GM23338 (cell line): ENCODE results near the gene TMX2. TPM values are rescaled to one million over a fixed set of nuclear protein-coding genes. Genes with fewer than 3 reads are reported as not detected.
"Not testable (repeated sequence)": the region's sequence is repeated elsewhere in the genome, so short reads cannot be mapped to it uniquely, and the experiment has no call there.

ENCODE experiments used
- ATAC-seq: fragments of 200-7000 bp; cut with Tn5 transposase; 3 replicates; pipeline ENCODE4 v1.9.1; 2020
- DNase-seq: peaks from one replicate; pipeline ENCODE4 v3.0.0-alpha.2; 2015; ENCODE audit warnings: low spot score
- H2AFZ ChIP-seq: fragments of 200-600 bp; sonication (generic); 2 replicates; pipeline ENCODE4 v1.8.0; 2016; ENCODE audit warnings: antibody characterized with exemption, mild to moderate bottlenecking, moderate library complexity
- H3F3A ChIP-seq: fragments of 200-600 bp; sonication (generic); replicated peaks from 2 replicates; pipeline ENCODE4 v1.8.0; 2017; ENCODE audit warnings: antibody characterized with exemption, mixed run types, low read depth
- H3K27ac ChIP-seq: fragments of 200-600 bp; sonication (generic); 2 replicates; pipeline ENCODE4 v1.6.1; 2016; ENCODE audit warnings: low read depth
- H3K27me3 ChIP-seq: fragments of 200-600 bp; sonication (generic); 2 replicates; pipeline ENCODE4 v1.8.0; 2016; ENCODE audit warnings: mild to moderate bottlenecking, mixed run types, moderate library complexity; ENCODE audit not compliant: insufficient read depth
- H3K36me3 ChIP-seq: fragments of 200-600 bp; sonication (generic); 2 replicates; pipeline ENCODE4 v1.8.0; 2016; ENCODE audit warnings: mild to moderate bottlenecking; ENCODE audit not compliant: insufficient read depth
- H3K4me1 ChIP-seq: fragments of 200-600 bp; sonication (generic); 2 replicates; pipeline ENCODE4 v1.8.0; 2016; ENCODE audit warnings: mild to moderate bottlenecking, moderate library complexity; ENCODE audit not compliant: insufficient read depth
- H3K4me2 ChIP-seq: fragments of 200-600 bp; sonication (generic); 2 replicates; pipeline ENCODE4 v1.7.1; 2017; ENCODE audit warnings: mixed run types
- H3K4me3 ChIP-seq: fragments of 200-600 bp; sonication (generic); 2 replicates; pipeline ENCODE4 v1.6.1; 2016; ENCODE audit warnings: mixed run types
- H3K79me2 ChIP-seq: fragments of 200-600 bp; sonication (generic); replicated peaks from 2 replicates; pipeline ENCODE4 v1.8.0; 2017; ENCODE audit warnings: mild to moderate bottlenecking; ENCODE audit not compliant: insufficient read depth
- H3K9me2 ChIP-seq: fragments of 200-600 bp; sonication (generic); 2 replicates; pipeline ENCODE4 v1.8.0; 2017; ENCODE audit not compliant: insufficient read depth
- H4K20me1 ChIP-seq: fragments of 200-600 bp; sonication (generic); replicated peaks from 2 replicates; pipeline ENCODE4 v1.8.0; 2017; ENCODE audit warnings: mild to moderate bottlenecking; ENCODE audit not compliant: insufficient read depth
- H3K27ac Mint-ChIP-seq: 2 replicates; pipeline ENCODE4 v1.8.0; 2020; ENCODE audit warnings: inconsistent platforms, mild to moderate bottlenecking, moderate library complexity, mixed read lengths
- H3K27me3 Mint-ChIP-seq: 3 replicates; pipeline ENCODE4 v1.8.0; 2022; ENCODE audit warnings: low read depth, mild to moderate bottlenecking, moderate library complexity, mixed read lengths, inconsistent platforms; ENCODE audit not compliant: insufficient read depth, poor library complexity
- H3K36me3 Mint-ChIP-seq: 3 replicates; pipeline ENCODE4 v1.8.0; 2021; ENCODE audit warnings: low read depth, mild to moderate bottlenecking, inconsistent platforms, moderate library complexity, mixed read lengths
- H3K4me1 Mint-ChIP-seq: 3 replicates; pipeline ENCODE4 v1.8.0; 2020; ENCODE audit warnings: mild to moderate bottlenecking, inconsistent platforms, mixed read lengths
- H3K4me3 Mint-ChIP-seq: 3 replicates; pipeline ENCODE4 v1.8.0; 2021; ENCODE audit warnings: moderate library complexity, mild to moderate bottlenecking, inconsistent platforms, mixed read lengths
- H3K9me3 Mint-ChIP-seq: 3 replicates; pipeline ENCODE4 v1.8.0; 2020; ENCODE audit warnings: moderate library complexity, mild to moderate bottlenecking, inconsistent platforms, mixed read lengths
- CREB1 ChIP-seq: fragments of 250-450 bp; sonication (Bioruptor Pico); IDR thresholded peaks from 2 replicates; pipeline ENCODE4 v1.5.0; 2020; ENCODE audit warnings: low read depth, mild to moderate bottlenecking, moderate library complexity
- EZH2 ChIP-seq: fragments of 200-600 bp; sonication (generic); IDR thresholded peaks from one replicate; pipeline ENCODE4 v1.8.0; 2017; ENCODE audit warnings: antibody characterized with exemption, mild to moderate bottlenecking, low read depth; ENCODE audit not compliant: unreplicated experiment
- EZH2phosphoT487 ChIP-seq: fragments of 200-600 bp; sonication (generic); IDR thresholded peaks from one replicate; pipeline ENCODE4 v1.8.1; 2018; ENCODE audit warnings: antibody characterized with exemption; ENCODE audit not compliant: unreplicated experiment
- REST ChIP-seq: IDR thresholded peaks from one replicate; pipeline ENCODE4 v1.6.1; 2018; ENCODE audit warnings: antibody characterized with exemption; ENCODE audit not compliant: unreplicated experiment
- STAT1 ChIP-seq: IDR thresholded peaks from one replicate; pipeline ENCODE4 v1.6.1; 2016; ENCODE audit warnings: antibody characterized with exemption; ENCODE audit not compliant: unreplicated experiment
- ZNF331 ChIP-seq: fragments of 250-450 bp; sonication (Bioruptor Pico); IDR thresholded peaks from 2 replicates; pipeline ENCODE4 v1.5.0; 2020; ENCODE audit warnings: low read depth, mild to moderate bottlenecking, moderate library complexity
- ZNF462 ChIP-seq: fragments of 250-450 bp; sonication (Bioruptor Pico); IDR thresholded peaks from 2 replicates; pipeline ENCODE4 v1.5.0; 2020; ENCODE audit warnings: mild to moderate bottlenecking, moderate library complexity
- polyA plus RNA-seq: library from polyadenylated mRNA; unstranded; fragments of >200 nt; fragmentation: Nextera tagmentation; extraction: Ambion mirVana; gene quantifications from 2 replicates; pipeline ENCODE4 v1.2.1, GENCODE V29; 2016
- total RNA-seq: library from RNA; depleted of rRNA; stranded (reverse); fragments of >200 nt; shearing (Covaris generic); gene quantifications from 2 replicates; pipeline ENCODE4 v1.2.3, GENCODE V29; 2014
- TF ChIP-seq, protein P1 (sequence below), 2 experiments: fragments of 200-600 bp in 1 of 2; sonication (generic) in 1 of 2; conservative IDR thresholded peaks; 2 replicates each; pipeline versions ENCODE4 v1.5.1 to v1.6.1; 2016 to 2017; ENCODE audit warnings: antibody characterized with exemption in 2 of 2, low read depth in 2 of 2, mild to moderate bottlenecking in 2 of 2, moderate library complexity in 1 of 2

TMX2 gene
- total and polyA plus RNA-seq, 2 experiments from 2014 or later, result 59.2 to 69.3 TPM

DNA sequence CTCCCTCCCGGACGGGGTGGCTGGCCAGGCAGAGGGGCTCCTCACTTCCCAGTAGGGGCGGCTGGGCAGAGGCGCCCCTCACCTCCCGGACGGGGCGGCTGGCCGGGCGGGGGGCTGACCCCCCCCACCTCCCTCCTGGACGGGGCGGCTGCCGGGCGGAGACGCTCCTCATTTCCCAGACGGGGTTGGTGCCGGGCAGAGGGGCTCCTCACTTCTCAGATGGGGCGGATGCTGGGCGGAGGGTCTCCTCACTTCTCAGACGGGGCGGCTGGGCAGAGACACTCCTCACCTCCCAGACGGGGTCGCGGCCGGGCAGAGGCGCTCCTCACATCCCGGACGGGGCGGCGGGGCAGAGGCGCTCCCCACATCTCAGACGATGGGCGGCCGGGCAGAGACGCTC lies 4.3 kb downstream of the TMX2 start:
- Mint-ChIP-seq H3K9me3 (peaks cover 18% of the 10 kb centered on the region), H3K36me3 (peaks cover 56% of the 10 kb centered on the region), H3K4me1 (peaks cover 11% of the 10 kb centered on the region; the same call in 2 of the 3 replicates)
- ATAC-seq, H3K9me2 ChIP-seq, DNase-seq, H3F3A ChIP-seq, H3K4me1 ChIP-seq, H3K4me3 Mint-ChIP-seq, H2AFZ ChIP-seq, H3K27ac ChIP-seq, H3K27me3 Mint-ChIP-seq, H3K27ac Mint-ChIP-seq, H3K4me2 ChIP-seq, H3K4me3 ChIP-seq, H3K27me3 ChIP-seq: not testable (repeated sequence)
- peaks cover 77% of the 10 kb centered on the region for H3K79me2 ChIP-seq
- H4K20me1 ChIP-seq, result peaks cover 31% of the 10 kb centered on the region
- H3K36me3 ChIP-seq, result peaks cover 11% of the 10 kb centered on the region; the same call in 1 of the 2 replicates

- H3K4me3 Mint-ChIP-seq, result no peak overlapping the region
- H3K36me3 Mint-ChIP-seq, result peaks cover 14% of the 10 kb centered on the region; the same call in 2 of the 3 replicates
- no peak overlapping the region for H3K27ac Mint-ChIP-seq
These were observed 14.8 kb downstream of the TMX2 start for GRCh38 chr11:57727185-57727584.

More at GRCh38 chr11:57727185-57727584, 14.8 kb downstream of the TMX2 start:
- no peaks in the 10 kb centered on the region for H3K27me3 Mint-ChIP-seq
- peaks cover 27% of the 10 kb centered on the region for H3K4me1 Mint-ChIP-seq
- TF ChIP-seq REST, result no peak
- TF ChIP-seq EZH2, result no peak
- no peak for TF ChIP-seq CREB1 (CRISPR knock-in tag)
- no peak for TF ChIP-seq EZH2phosphoT487
- no peak for TF ChIP-seq ZNF462 (CRISPR knock-in tag)
- TF ChIP-seq ZNF331, result no peak
- TF ChIP-seq, protein P1, sequence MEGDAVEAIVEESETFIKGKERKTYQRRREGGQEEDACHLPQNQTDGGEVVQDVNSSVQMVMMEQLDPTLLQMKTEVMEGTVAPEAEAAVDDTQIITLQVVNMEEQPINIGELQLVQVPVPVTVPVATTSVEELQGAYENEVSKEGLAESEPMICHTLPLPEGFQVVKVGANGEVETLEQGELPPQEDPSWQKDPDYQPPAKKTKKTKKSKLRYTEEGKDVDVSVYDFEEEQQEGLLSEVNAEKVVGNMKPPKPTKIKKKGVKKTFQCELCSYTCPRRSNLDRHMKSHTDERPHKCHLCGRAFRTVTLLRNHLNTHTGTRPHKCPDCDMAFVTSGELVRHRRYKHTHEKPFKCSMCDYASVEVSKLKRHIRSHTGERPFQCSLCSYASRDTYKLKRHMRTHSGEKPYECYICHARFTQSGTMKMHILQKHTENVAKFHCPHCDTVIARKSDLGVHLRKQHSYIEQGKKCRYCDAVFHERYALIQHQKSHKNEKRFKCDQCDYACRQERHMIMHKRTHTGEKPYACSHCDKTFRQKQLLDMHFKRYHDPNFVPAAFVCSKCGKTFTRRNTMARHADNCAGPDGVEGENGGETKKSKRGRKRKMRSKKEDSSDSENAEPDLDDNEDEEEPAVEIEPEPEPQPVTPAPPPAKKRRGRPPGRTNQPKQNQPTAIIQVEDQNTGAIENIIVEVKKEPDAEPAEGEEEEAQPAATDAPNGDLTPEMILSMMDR (conservative IDR thresholded peaks at IDR 0.05; ENCODE audit: low read depth in 2 of 2), result no peak
- no peak for TF ChIP-seq STAT1
- Histone ChIP-seq H3K79me2 (peaks cover 100% of the 10 kb centered on the region), H3K4me1 (peaks cover 16% of the 10 kb centered on the region), H3K4me3 (no peak overlapping the region), H4K20me1 (peaks cover 22% of the 10 kb centered on the region), H3K27ac (peak overlapping the region; percentile 30), H2AFZ (no peak overlapping the region), H3F3A (peaks cover 14% of the 10 kb centered on the region; the same call in 1 of the 2 replicates), H3K36me3 (peaks cover 5% of the 10 kb centered on the region; the same call in 1 of the 2 replicates), H3K27me3 (no peaks in the 10 kb centered on the region), H3K4me2 (no peak overlapping the region), H3K9me2 (no peaks in the 10 kb centered on the region)
- H3K9me3 Mint-ChIP-seq, result no peaks in the 10 kb centered on the region
- ATAC-seq (no peak), DNase-seq (no peak)
